ENCODE results near the gene SLAMF8. TPM values are rescaled to one million over a fixed set of nuclear protein-coding genes. Genes with fewer than 3 reads are reported as not detected.

Gene SLAMF8
- total RNA-seq, 1 donor from 2014 or later, result not detected

DNA sequence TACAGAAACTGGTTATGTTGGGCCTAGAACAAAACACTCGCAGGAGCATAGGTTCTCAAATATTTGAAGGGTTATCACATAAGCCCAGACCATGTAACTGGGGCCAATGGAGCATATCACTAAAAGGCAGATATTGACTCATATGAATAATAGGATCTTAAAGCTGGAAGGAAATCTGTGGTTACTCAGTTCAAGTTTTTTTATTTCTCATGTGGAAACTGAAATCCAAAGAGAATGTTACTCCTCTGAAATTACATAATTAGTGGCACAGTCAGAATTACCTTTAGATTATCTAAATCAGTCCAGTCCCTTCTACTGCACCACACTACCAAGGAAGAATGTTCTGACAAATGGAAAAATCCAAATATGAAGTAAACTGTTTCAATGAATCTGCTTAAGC is 12.0 kb downstream of the SLAMF8 start:
- no peaks in the 10 kb centered on the region for H3K9me3 Mint-ChIP-seq (ENCODE audit: unreplicated experiment)
- peaks cover 8% of the 10 kb centered on the region for H3K27me3 Mint-ChIP-seq (ENCODE audit: unreplicated experiment)
- no peaks in the 10 kb centered on the region for H3K36me3 Mint-ChIP-seq (ENCODE audit: unreplicated experiment)
- H3K4me3 Mint-ChIP-seq (ENCODE audit: unreplicated experiment), result no peak overlapping the region
- peaks cover 2% of the 10 kb centered on the region for H3K4me1 Mint-ChIP-seq (ENCODE audit: low read depth, unreplicated experiment)
- TF ChIP-seq, protein P1, sequence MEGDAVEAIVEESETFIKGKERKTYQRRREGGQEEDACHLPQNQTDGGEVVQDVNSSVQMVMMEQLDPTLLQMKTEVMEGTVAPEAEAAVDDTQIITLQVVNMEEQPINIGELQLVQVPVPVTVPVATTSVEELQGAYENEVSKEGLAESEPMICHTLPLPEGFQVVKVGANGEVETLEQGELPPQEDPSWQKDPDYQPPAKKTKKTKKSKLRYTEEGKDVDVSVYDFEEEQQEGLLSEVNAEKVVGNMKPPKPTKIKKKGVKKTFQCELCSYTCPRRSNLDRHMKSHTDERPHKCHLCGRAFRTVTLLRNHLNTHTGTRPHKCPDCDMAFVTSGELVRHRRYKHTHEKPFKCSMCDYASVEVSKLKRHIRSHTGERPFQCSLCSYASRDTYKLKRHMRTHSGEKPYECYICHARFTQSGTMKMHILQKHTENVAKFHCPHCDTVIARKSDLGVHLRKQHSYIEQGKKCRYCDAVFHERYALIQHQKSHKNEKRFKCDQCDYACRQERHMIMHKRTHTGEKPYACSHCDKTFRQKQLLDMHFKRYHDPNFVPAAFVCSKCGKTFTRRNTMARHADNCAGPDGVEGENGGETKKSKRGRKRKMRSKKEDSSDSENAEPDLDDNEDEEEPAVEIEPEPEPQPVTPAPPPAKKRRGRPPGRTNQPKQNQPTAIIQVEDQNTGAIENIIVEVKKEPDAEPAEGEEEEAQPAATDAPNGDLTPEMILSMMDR (IDR thresholded peaks at IDR 0.05; ENCODE audit: partially characterized antibody, unreplicated experiment), result no peak
- no peak for DNase-seq
- H3K27ac Mint-ChIP-seq (ENCODE audit: unreplicated experiment), result no peak overlapping the region

DNA sequence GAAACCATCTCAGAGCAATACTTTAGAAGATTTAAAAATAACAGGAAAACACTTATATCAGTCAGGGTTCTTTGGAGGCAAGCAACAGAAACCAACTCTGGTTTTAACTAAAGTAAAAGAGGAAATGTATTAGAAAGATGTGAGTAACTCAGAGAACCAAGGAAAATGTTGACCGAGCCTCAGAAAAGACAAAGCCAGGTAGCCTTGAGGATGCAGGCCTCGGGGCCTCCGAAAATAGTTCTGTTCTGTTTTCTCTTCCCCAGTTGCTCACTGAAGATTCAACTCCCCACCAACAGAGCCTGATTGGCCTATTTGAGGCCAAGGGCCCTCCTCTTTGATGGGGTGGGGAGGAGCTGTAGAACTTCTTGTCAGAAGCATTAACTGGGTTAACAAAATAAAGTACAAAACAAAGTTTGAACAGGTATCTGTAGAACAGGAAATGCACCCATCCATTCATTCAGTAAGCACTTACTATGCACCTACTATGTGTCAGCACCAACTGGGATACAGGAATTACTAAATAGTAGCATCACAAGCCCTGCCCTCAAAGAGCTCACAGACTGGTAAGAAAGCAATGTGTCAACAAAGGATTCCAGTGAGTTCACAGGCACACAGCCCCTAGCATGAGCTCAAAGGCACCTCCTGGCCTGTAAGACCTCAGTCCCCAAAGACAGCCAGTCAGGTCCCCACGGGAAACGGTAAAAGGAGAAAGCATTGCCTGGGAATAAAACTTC is 12.6 kb downstream of the SLAMF8 start:
- Mint-ChIP-seq H3K36me3 (ENCODE audit: unreplicated experiment) (no peaks in the 10 kb centered on the region), H3K27me3 (ENCODE audit: unreplicated experiment) (peaks cover 8% of the 10 kb centered on the region), H3K4me1 (ENCODE audit: low read depth, unreplicated experiment) (peaks cover 4% of the 10 kb centered on the region), H3K27ac (ENCODE audit: unreplicated experiment) (no peak overlapping the region), H3K9me3 (ENCODE audit: unreplicated experiment) (no peaks in the 10 kb centered on the region), H3K4me3 (ENCODE audit: unreplicated experiment) (no peak overlapping the region)
- TF ChIP-seq, protein P1 (IDR thresholded peaks at IDR 0.05; ENCODE audit: partially characterized antibody, unreplicated experiment), result no peak
- DNase-seq, result no peak

DNA sequence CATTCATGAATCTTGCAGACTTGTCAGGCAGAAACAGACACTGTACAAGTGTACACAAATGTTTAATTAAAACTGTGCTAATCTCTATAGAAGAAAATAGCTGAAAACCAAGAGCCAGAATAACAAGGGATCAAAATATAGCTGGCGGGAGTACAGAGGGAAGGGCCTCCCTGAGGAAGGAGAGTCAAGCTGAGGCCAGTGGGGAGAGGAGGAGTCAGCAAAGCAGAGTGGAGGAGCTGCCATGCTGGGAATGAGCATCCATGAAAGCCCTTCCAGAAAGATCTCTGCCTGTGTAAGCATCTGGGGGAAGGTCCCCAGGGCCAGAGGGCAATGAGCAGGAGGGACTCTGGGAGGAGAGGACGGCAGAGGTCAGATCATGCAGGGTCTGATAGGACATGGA is 15.1 kb downstream of the SLAMF8 start:
- Mint-ChIP-seq H3K27me3 (ENCODE audit: unreplicated experiment) (peaks cover 5% of the 10 kb centered on the region), H3K4me1 (ENCODE audit: low read depth, unreplicated experiment) (peaks cover 2% of the 10 kb centered on the region), H3K4me3 (ENCODE audit: unreplicated experiment) (no peak overlapping the region), H3K9me3 (ENCODE audit: unreplicated experiment) (no peaks in the 10 kb centered on the region), H3K36me3 (ENCODE audit: unreplicated experiment) (no peaks in the 10 kb centered on the region), H3K27ac (ENCODE audit: unreplicated experiment) (no peak overlapping the region)
- DNase-seq, result no peak
- TF ChIP-seq, protein P1 (IDR thresholded peaks at IDR 0.05; ENCODE audit: partially characterized antibody, unreplicated experiment), result no peak

DNA sequence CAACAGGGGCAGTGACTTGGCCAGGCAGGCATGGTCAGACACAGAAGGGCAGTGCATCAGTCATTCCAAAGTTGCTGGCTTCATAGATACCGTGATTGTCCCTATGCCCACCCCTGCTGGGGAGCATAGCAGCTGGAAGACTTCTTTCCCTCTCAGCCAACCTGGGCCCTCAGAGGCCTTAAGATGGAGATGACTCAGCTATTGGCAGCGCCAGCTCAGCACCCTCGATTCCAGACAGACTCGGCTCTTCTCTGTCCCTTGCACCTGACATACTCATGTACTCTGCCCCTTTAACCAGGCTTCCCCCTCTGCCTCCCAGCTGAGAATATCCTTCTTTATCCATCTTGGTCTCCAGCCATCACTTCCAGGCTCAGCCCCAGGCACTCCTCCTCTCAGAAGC is 16.8 kb downstream of the SLAMF8 start:
- no peak for DNase-seq
- Mint-ChIP-seq H3K4me3 (ENCODE audit: unreplicated experiment) (no peak overlapping the region), H3K27ac (ENCODE audit: unreplicated experiment) (no peak overlapping the region), H3K9me3 (ENCODE audit: unreplicated experiment) (no peaks in the 10 kb centered on the region), H3K4me1 (ENCODE audit: low read depth, unreplicated experiment) (peaks cover 2% of the 10 kb centered on the region), H3K36me3 (ENCODE audit: unreplicated experiment) (no peaks in the 10 kb centered on the region), H3K27me3 (ENCODE audit: unreplicated experiment) (no peaks in the 10 kb centered on the region)
- TF ChIP-seq, protein P1 (IDR thresholded peaks at IDR 0.05; ENCODE audit: partially characterized antibody, unreplicated experiment), result no peak

DNA sequence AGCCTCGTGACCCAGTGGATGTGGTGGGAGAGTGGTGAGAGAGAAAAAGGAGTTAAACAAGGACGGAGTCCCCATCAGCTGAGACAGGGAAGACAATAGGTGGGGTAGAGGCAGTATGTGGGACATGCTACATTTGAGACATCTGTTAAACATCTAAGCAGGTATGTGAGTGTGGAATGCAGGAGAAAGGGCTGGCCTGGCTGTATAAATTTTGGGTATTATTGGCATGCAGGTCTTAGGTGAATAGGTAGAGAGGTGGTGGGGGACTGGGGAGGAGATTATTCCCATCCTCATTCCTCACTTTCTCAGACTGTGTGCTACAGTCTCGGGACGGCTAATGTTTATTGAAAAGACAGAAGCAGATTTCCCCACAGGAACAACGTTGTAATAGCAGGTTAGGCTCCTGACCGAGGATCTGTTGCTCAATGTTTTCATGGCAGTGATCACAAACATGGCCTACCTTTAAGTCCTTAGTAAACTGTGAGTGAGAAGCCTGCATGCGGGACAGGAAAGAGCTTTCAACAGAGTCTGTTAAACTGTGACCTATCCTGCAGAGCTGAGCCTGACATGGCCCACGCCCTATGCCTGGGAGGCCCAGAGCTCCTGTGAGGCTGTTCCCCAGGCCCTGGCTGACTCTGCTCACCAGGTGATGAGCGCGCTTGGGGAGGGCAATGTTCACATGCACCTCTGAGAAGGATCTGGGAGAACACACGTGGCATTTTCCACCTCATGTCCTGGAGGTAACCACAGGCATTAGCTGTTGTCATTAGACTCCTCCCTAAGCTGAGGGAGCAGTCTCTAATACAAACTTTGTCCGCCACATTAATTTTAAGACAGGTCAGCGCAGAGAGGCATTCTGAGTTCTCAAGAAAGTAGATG is 19.3 kb downstream of the SLAMF8 start:
- no peak overlapping the region for H3K27ac Mint-ChIP-seq (ENCODE audit: unreplicated experiment)

More for the DNA sequence above, 19.3 kb downstream of the SLAMF8 start:
- TF ChIP-seq, protein P1 (IDR thresholded peaks at IDR 0.05; ENCODE audit: partially characterized antibody, unreplicated experiment), result no peak
- no peaks in the 10 kb centered on the region for H3K9me3 Mint-ChIP-seq (ENCODE audit: unreplicated experiment)
- H3K4me1 Mint-ChIP-seq (ENCODE audit: low read depth, unreplicated experiment), result peaks cover 2% of the 10 kb centered on the region
- no peaks in the 10 kb centered on the region for H3K36me3 Mint-ChIP-seq (ENCODE audit: unreplicated experiment)
- H3K27me3 Mint-ChIP-seq (ENCODE audit: unreplicated experiment), result no peaks in the 10 kb centered on the region
- no peak for DNase-seq
- no peak overlapping the region for H3K4me3 Mint-ChIP-seq (ENCODE audit: unreplicated experiment)
